ENCODE data around the gene MFSD8.
"Not testable (repeated sequence)": the region's sequence is repeated elsewhere in the genome, so short reads cannot be mapped to it uniquely, and the experiment has no call there.

Gene MFSD8

GRCh38 chr4:127965062-127965802 lies at the start of gene MFSD8, which contains the start of gene ABHD18:
MFSD8 (minus strand) TSS chr4:127965173; CDS start chr4:127965133, 40 bp downstream.
ABHD18 (plus strand) TSS chr4:127965406; CDS start chr4:127982956, 17,550 bp downstream.
- peak; percentile 98 for DNase-seq (ENCODE audit: low read depth)

DNA sequence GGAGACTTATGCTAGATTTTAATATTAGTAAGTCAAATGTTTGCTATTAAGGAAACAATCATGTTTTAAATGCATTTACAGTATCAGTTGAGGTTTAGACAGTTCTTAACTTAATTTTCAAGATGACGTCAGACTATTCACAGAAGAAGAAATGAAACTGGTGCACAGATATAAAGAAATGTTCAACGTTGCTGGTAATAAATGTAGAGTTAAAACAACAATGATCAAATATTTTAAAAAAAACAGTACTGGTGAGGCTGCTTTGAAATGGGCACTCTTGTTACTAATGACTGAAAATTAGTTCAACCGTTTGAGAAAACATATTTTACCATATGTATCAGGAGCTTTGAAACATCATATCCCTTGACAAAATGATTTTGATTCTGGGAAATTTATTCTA lies 44.5 kb upstream of the MFSD8 start:
- no peak for DNase-seq (ENCODE audit: low read depth)

GRCh38 chr4:128006592-128006991 lies 41.6 kb upstream of the MFSD8 start:
- DNase-seq (ENCODE audit: low read depth), result no peak

GRCh38 chr4:127997534-127998388 lies 32.8 kb upstream of the MFSD8 start:
- no peak for DNase-seq (ENCODE audit: low read depth)

DNA sequence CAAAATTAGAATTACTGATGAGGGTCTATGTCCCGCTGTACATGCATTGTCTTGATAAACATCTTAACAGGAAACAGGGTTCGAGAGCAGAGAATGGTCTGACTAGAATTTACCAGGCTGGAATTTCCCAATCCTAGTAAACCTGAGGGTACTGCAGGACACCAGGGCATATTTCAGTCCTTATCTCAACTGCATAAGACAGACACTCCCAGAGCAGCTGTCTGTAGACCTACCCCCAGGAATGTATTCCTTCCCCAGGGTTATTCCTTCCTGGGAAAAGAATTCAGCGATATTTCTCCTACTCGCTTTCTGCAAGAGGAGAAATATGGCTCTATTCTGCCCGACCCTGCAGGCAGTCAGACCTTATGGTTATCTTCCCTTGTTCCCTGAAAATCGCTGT lies 31.5 kb upstream of the MFSD8 start:
- not testable (repeated sequence) for DNase-seq (ENCODE audit: low read depth)

DNA sequence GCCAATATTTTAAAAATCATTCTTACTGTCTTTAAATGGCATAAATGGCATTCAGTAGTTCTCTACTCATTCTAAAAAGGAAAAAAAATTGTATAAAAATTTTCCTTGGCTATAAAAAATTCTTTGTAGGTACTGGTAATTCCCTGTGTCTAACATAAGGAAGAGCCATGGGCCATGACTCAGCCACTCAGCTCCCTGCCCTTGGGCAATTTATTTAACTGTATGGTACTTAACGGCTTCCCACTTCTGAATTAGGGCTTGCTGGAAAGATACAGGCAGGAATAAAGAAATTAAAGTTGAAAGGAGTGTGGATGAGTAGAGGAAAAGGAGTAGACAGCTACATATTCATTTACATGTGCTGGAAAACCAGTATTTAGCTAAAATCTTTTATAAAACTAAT lies 30.8 kb upstream of the MFSD8 start:
- DNase-seq (ENCODE audit: low read depth), result no peak

DNA sequence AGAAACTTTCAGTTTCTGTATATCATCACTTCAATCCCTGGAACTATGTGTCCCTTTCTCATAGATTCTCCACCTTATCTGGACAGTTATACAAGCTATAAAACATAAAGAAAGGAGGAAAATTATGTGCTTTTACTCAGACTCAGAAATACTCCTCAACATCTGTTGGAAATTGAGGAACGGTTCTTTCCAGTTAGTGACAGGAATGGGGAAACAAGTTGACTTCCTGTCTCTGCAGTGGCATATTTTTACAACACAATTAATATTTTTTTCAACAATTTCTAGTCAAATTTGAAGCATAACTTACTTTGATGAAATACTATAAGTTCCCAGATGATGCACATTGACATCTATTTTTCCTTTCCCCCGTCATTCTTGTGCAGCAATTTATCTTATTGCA lies 28.2 kb upstream of the MFSD8 start:
- DNase-seq (ENCODE audit: low read depth), result no peak

DNA sequence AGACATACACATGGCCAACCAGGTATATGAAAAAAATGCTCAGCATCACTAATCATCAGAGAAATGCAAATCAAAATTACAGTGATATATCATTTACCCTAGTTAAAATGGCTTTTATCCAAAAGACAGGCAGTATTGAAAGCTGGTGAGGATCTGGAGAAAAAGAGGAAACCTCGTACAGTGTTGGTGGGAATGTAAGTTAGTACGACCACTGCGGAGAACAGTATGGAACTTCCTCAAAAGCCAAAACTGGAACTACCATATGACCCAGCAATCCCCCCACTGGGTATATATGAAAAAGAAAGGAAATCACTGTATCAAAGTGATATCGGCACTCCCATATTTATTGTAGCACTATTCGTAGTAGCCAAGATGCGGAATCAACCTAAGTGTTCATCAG lies 23.7 kb upstream of the MFSD8 start:
- no peak for DNase-seq (ENCODE audit: low read depth)

GRCh38 chr4:127985989-127986388 lies 21.0 kb upstream of the MFSD8 start:
- no peak for DNase-seq (ENCODE audit: low read depth)

- DNase-seq (ENCODE audit: low read depth), result no peak
These were observed 17.5 kb upstream of the MFSD8 start for GRCh38 chr4:127982445-127982844.

GRCh38 chr4:127978930-127979329 lies 14.0 kb upstream of the MFSD8 start:
- no peak for DNase-seq (ENCODE audit: low read depth)

DNA sequence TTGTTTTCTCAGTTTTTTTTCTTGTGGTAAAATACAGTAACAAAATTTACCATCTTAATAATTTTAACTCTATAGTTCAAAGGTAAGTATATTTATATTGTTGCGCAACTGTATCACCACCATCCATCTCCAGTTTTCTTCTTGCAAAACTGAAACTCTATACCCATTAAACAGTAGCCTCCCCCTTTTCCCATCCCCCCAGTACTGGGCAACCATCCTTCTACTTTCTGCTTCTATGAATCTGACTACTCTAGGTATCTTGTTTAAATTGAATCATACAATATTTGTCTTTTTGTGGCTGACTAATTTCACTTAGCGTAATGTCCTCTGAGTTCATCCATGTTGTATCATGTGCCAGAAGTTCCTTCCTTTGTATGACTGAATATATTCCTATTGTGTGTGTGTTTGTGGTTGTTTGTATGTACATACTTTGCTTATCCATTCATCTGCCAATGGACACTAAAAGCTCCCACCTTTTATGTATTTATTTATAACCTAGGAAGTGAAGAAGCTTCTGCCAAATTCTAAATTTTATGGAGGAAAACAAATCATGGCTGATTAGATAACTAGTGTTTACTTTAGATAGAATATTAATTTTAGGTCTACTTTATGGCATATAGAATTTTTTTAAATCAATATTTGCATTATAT lies 10.3 kb upstream of the MFSD8 start:
- no peak for DNase-seq (ENCODE audit: low read depth)

- not testable (repeated sequence) for DNase-seq (ENCODE audit: low read depth)
These were observed 6.0 kb upstream of the MFSD8 start for GRCh38 chr4:127970925-127971324.

DNA sequence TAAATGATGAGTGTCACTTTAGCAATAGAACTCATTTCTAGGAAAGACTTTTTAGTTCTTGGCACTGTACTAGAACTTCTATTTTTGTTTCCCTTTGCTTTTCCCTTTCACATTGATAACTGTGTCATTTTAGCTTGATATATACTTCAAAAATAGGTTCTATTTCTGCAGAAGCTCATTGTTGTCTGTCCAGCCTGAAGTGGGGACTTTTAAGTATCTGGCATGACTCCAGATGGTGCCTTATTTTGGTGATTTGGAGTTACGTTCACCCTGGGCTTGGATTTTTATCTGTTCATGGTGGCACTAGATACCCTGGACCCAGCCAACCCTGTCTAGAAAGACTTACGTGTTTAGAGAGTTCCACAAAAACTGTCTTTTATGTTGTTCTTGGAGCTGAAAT lies 3.6 kb upstream of the MFSD8 start:
- DNase-seq (ENCODE audit: low read depth), result no peak

- no peak for DNase-seq (ENCODE audit: low read depth)
These were observed 2.3 kb upstream of the MFSD8 start for GRCh38 chr4:127967141-127967775.

- DNase-seq (ENCODE audit: low read depth), result peak; percentile 54
These were observed 816 bp upstream of the MFSD8 start for GRCh38 chr4:127965803-127966175.

DNA sequence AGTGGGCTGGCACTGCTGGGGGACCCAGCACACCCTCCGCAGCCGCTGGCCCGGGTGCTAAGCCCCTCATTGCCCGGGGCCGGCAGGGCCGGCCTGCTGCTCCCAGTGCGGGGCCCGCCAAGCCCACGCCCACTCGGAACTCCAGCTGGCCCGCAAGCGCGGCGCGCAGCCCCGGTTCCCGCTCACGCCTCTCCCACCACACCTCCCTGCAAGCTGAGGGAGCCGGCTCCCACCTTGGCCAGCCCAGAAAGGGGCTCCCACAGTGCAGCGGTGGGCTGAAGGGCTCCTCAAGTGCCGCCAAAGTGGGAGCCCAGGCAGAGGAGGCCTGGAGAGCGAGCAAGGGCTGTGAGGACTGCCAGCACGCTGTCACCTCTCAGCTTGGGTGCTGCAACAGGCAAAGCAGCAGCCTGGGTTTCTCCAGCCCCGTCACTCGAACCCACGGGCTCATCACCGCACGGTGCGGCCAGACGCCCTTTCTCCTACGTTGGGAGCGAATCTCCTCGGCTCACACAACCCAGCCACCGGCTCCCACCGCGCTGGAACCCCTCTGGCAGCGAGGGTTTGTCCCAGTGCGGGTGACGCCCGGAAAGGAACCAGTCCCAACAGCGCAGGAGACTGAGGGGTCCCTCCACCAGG lies 429 bp downstream of the MFSD8 start:
- DNase-seq (ENCODE audit: low read depth), result not testable (repeated sequence)

- not testable (repeated sequence) for DNase-seq (ENCODE audit: low read depth)
These were observed 1.2 kb downstream of the MFSD8 start for GRCh38 chr4:127963633-127964398.

DNA sequence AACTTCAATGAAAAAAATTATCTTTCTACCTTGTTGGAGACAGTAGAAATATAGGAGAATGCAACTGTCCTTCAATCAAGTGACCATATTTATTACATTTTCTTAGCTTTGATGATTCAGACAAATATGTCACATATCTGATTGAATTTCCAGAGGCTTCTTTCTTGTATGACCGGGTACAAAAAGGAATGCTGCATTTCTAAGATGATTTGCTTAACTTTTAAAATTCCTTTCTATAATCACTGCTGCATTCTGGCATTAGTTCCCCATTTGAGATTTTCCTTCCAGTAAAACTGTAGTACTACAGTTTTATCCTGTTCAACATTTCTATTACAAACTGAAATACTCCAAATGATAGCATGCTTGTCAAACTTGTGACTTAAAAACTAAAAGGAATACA lies 5.2 kb downstream of the MFSD8 start:
- DNase-seq (ENCODE audit: low read depth), result no peak

- DNase-seq (ENCODE audit: low read depth), result no peak
These were observed 7.9 kb downstream of the MFSD8 start for GRCh38 chr4:127957105-127957504.

GRCh38 chr4:127936974-127937373 lies 28.0 kb downstream of the MFSD8 start:
- DNase-seq (ENCODE audit: low read depth), result no peak
